ENCODE measurements around the gene EHD4. TPM values are rescaled to one million over a fixed set of nuclear protein-coding genes. Genes with fewer than 3 reads are reported as not detected.

Gene EHD4
- total and polyA plus RNA-seq, 9 of the 15 experiments (the other 6 are each of a cell fraction or from before 2014, with no cell fraction given) = 0.89 to 10.3 (median 6.4) TPM

DNA sequence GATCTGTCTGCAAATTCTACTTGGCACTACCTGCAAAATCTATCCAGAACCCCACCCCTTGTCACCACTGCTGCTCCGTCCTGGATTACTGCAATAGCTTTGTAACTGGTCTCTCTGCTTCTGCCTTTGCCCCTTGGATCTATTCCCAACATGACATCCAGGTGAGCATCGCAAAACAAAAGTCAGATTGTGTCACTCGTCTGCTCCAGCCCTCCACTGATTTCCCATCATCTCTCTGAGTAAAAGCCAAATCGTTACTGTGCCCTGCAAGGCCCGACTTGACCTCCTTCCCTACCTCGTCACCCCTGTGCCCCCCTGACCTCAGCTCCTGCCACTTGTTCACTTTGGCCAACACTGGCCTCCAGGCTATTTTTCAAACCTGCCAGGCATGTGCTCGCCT, 87.9 kb downstream of the EHD4 start:
- POLR2A ChIA-PET = no interaction called here
- Histone ChIP-seq H4K20me1 (replicated peaks; ENCODE audit: control insufficient read depth, insufficient read depth, low read length) (peaks cover 3% of the 10 kb centered on the region; the same call in 1 of the 2 replicates), H3K79me2 (ENCODE audit: control insufficient read depth, insufficient read depth, low read length) (no peaks in the 10 kb centered on the region), H3K9me1 (ENCODE audit: control insufficient read depth, insufficient read depth, low read length) (no peaks in the 10 kb centered on the region), H3K27ac (ENCODE audit: extremely low read depth, low read depth, low read length) (no peak overlapping the region), H2AFZ (ENCODE audit: low read depth, low read length) (no peak overlapping the region), H3K9ac (ENCODE audit: insufficient read depth in 1 of 2, low read depth in 2 of 2, low read length in 2 of 2) (no peak overlapping the region), H3K36me3 (ENCODE audit: control insufficient read depth, insufficient read depth, low read length) (no peaks in the 10 kb centered on the region), H3K27me3 (ENCODE audit: control insufficient read depth in 2 of 2, insufficient read depth in 2 of 2, low read length in 2 of 2) (peaks cover 27 to 80% of the 10 kb centered on the region in 2 experiments; a peak in 4 of 5 replicates), H3K9me3 (replicated peaks; ENCODE audit: control insufficient read depth, insufficient read depth, low read depth, low read length) (no peaks in the 10 kb centered on the region), H3K4me1 (replicated peaks in 1 of 2; ENCODE audit: control insufficient read depth in 2 of 2, insufficient read depth in 2 of 2, low read length in 2 of 2) (peaks cover 2 to 28% of the 10 kb centered on the region in 2 experiments; a peak in 3 of 5 replicates), H3K4me2 (ENCODE audit: insufficient read depth, low read length) (no peak overlapping the region), H3K4me3 (no peak overlapping the region)
- DNase-seq (ENCODE audit: extremely low read depth in 1 of 4, low spot score in 3 of 4) = no peak
- TF ChIP-seq, protein P1, sequence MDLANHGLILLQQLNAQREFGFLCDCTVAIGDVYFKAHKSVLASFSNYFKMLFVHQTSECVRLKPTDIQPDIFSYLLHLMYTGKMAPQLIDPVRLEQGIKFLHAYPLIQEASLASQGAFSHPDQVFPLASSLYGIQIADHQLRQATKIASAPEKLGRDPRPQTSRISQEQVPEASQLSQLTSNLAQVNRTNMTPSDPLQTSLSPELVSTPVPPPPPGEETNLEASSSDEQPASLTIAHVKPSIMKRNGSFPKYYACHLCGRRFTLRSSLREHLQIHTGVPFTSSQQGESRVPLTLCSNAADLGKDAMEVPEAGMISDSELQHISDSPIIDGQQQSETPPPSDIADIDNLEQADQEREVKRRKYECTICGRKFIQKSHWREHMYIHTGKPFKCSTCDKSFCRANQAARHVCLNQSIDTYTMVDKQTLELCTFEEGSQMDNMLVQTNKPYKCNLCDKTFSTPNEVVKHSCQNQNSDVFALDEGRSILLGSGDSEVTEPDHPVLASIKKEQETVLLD (IDR thresholded peaks at IDR 0.05) = no peak
- TF ChIP-seq SETDB1 (IDR thresholded peaks at IDR 0.05; ENCODE audit: low read length) = no peak
- TF ChIP-seq, protein P2, sequence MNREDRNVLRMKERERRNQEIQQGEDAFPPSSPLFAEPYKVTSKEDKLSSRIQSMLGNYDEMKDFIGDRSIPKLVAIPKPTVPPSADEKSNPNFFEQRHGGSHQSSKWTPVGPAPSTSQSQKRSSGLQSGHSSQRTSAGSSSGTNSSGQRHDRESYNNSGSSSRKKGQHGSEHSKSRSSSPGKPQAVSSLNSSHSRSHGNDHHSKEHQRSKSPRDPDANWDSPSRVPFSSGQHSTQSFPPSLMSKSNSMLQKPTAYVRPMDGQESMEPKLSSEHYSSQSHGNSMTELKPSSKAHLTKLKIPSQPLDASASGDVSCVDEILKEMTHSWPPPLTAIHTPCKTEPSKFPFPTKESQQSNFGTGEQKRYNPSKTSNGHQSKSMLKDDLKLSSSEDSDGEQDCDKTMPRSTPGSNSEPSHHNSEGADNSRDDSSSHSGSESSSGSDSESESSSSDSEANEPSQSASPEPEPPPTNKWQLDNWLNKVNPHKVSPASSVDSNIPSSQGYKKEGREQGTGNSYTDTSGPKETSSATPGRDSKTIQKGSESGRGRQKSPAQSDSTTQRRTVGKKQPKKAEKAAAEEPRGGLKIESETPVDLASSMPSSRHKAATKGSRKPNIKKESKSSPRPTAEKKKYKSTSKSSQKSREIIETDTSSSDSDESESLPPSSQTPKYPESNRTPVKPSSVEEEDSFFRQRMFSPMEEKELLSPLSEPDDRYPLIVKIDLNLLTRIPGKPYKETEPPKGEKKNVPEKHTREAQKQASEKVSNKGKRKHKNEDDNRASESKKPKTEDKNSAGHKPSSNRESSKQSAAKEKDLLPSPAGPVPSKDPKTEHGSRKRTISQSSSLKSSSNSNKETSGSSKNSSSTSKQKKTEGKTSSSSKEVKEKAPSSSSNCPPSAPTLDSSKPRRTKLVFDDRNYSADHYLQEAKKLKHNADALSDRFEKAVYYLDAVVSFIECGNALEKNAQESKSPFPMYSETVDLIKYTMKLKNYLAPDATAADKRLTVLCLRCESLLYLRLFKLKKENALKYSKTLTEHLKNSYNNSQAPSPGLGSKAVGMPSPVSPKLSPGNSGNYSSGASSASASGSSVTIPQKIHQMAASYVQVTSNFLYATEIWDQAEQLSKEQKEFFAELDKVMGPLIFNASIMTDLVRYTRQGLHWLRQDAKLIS (CRISPR knock-in tag; IDR thresholded peaks at IDR 0.05) = no peak
- no peak for FAIRE-seq
- no peak for ATAC-seq
- intact Hi-C loops (cut with micrococcal nuclease) = no loop called here
- BruUV-seq (replicated peaks) = no TSS peak
- CTCF ChIA-PET (ENCODE audit: low intra/inter-chr PET ratio) = no interaction called here
- 14% methylated on average over 7 of the region's 7 CpGs for WGBS (ENCODE audit: insufficient coverage, low coverage, missing lambda C conversion rate)
- in situ Hi-C loops (cut with MboI) = no loop called here

Data from K562 (cell line).